H54 (cell line): ENCODE results near the gene TTC28.

Source experiments
- DNase-seq: peaks from one replicate; pipeline ENCODE4 v3.0.0; 2011; ENCODE audit warnings: low spot score, mixed read lengths; ENCODE audit not compliant: insufficient read length
- FAIRE-seq: peaks from 3 replicates; lab custom pipeline; 2011; peaks lifted over from hg19 to GRCh38; lab: Jason Lieb, UNC
- POLR2A ChIP-seq: IDR thresholded peaks from 2 replicates; pipeline ENCODE4 v1.6.1; 2011; ENCODE audit warnings: low read depth, mild to moderate bottlenecking, low read length

The TTC28 gene

DNA sequence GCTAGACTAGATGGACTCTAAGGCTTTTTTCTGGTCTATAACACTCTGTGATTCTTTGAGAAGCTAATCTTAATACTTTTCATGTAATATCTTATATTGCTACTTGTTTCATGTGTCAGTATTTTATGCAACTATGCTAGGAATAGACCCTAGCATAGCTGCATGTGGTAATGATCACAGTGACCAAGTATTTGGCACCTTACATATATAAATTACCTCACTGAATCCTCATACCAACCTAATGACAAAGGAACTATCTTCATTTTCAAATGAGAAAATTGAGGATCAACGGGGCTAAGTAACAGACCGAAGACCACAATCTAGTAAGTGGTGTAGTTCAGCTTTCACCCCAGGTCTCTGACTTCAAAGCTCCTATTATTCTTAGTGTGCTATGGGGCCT lies 433.2 kb downstream of the TTC28 start:
- no peak for FAIRE-seq
- DNase-seq = no peak
- TF ChIP-seq POLR2A = no peak

- no peak for DNase-seq
- no peak for FAIRE-seq
- TF ChIP-seq POLR2A = no peak
These were observed 433.9 kb downstream of the TTC28 start for GRCh38 chr22:28245579-28246224.

GRCh38 chr22:28244757-28245156 lies 434.9 kb downstream of the TTC28 start:
- FAIRE-seq = no peak
- TF ChIP-seq POLR2A = no peak
- no peak for DNase-seq

- no peak for FAIRE-seq
- DNase-seq = no peak
- TF ChIP-seq POLR2A = no peak
These were observed 436.1 kb downstream of the TTC28 start for GRCh38 chr22:28243539-28243938.

GRCh38 chr22:28241656-28242290 lies 437.9 kb downstream of the TTC28 start:
- no peak for TF ChIP-seq POLR2A
- no peak for FAIRE-seq
- no peak for DNase-seq

- TF ChIP-seq POLR2A = no peak
- FAIRE-seq (no peak), DNase-seq (no peak)
These were observed 439.7 kb downstream of the TTC28 start for GRCh38 chr22:28239941-28240340.

GRCh38 chr22:28237783-28238182 lies 441.9 kb downstream of the TTC28 start:
- no peak for DNase-seq
- no peak for FAIRE-seq
- TF ChIP-seq POLR2A = no peak

DNA sequence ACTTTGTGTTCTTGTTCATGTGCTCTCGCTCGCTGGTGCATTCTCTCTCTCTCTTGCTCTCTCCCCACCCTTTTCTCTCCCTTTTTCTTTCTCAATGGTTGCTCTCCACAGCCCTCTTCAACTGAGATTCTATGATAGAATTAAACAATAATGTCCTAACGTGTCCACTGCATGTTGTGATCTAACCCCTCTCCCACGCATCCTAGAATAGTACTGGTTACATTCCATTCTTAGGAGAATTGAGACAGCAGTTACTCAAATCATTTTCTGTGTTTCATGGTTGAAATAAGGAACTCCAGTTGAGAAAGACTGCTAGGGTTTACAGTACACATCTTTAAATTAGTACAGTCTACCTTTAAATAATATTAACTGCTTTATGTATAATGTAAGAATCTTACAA lies 442.5 kb downstream of the TTC28 start:
- FAIRE-seq = no peak
- DNase-seq = no peak

GRCh38 chr22:28232204-28232603 lies 447.4 kb downstream of the TTC28 start:
- no peak for DNase-seq
- FAIRE-seq = no peak
- no peak for TF ChIP-seq POLR2A

More for the DNA sequence above, 442.5 kb downstream of the TTC28 start:
- no peak for TF ChIP-seq POLR2A

DNA sequence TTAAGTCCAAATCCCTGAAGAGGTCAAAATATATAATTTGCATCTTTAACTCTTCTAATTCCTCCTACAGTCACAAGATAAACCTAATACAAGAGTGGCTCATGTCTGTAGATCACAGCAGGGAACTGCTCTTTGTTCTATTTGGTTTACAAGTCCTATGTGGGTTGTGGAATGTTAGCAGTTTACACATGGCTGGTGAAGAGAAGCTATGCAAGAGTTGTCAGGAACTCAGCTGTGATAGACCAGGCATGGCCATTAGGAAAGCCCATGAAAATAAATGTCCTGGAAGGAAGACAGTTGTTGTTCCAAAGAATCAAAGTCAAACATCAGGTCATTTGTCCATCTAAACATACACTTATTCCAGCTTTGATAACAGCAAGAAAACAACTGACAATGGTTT lies 448.2 kb downstream of the TTC28 start:
- DNase-seq = no peak
- no peak for FAIRE-seq
- no peak for TF ChIP-seq POLR2A

GRCh38 chr22:28230671-28231070 lies 449.0 kb downstream of the TTC28 start:
- no peak for FAIRE-seq
- no peak for DNase-seq
- no peak for TF ChIP-seq POLR2A

- TF ChIP-seq POLR2A = no peak
- DNase-seq = no peak
- no peak for FAIRE-seq
These were observed 449.8 kb downstream of the TTC28 start for GRCh38 chr22:28229566-28230485.

- FAIRE-seq = no peak
- no peak for TF ChIP-seq POLR2A
- no peak for DNase-seq
These were observed 455.8 kb downstream of the TTC28 start for GRCh38 chr22:28223826-28224225.

DNA sequence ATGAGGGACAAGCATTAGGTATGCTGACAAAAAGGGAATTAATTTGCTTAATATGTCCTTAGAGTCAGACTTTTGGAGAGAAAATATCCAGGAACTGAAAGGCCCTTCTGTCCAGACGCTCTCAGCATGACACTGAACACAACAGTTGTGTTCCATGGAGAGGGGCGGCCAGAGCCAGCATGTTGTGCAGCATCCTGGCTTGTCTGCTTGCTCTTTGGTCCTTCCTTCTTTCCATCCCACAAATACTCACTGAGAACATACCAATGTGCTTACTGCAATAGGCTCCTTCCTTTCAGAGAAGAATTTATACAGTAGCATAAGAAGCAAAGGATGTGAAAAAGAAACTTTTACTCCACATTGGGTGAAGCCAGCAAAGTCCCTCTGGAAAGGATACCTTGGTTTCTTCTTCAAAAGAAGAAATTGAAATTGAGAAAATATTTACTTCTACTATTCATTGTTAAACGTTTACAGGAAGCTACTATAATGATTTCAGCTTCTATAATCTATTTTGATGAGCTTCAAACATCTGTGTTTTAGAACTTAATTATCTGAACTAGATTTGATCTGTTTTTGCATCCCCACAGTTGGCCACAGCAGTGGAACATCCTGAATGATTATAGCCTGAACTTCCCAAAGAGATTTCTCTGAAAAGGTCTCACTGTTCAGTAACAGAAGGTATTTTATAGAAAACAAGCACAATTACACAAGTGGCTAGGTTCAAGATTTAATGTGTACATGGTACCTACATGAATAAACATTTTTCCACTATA lies 456.5 kb downstream of the TTC28 start:
- no peak for TF ChIP-seq POLR2A
- FAIRE-seq = no peak
- no peak for DNase-seq
